ENCODE results near the gene TMCC1.

GRCh38 chr3:129867506-129868124, 25.9 kb downstream of the TMCC1 start:
- no peak for TF ChIP-seq POLR2A (IDR thresholded peaks at IDR 0.05; ENCODE audit: low read length)
- no peak for TF ChIP-seq GATA1 (IDR thresholded peaks at IDR 0.05; ENCODE audit: low read depth, low read length)
